SH-SY5Y (cell line): Measurements from ENCODE around the gene DOK6.

Experiments
- GATA2 ChIP-seq: IDR thresholded peaks from 2 replicates; pipeline ENCODE4 v1.6.1; 2011; ENCODE audit warnings: mild to moderate bottlenecking, low read depth, low read length
- GATA3 ChIP-seq: IDR thresholded peaks from 2 replicates; pipeline ENCODE4 v1.6.1; 2011; ENCODE audit warnings: low read depth, mild to moderate bottlenecking, low read length, moderate library complexity

DNA sequence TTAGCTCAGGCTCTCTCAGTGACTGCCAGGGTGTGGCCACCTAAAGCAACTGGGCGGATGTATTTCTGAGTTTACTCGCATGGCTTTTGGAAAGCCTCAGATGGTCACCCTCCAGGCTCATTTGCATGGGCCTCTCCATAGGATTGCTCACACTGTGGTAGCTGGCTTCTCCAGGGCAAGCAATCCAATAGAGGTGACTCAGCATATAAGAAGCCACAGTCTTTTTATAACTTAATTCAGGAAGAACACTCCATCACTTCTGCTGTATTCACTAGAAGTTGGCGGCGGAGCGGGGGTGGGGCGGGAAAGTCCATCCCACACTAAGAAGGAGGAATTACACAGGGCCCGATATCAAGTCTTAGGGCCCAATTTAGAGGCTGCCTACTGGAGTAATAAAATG is 3.6 kb upstream of the DOK6 start:
- TF ChIP-seq GATA2 (no peak), GATA3 (no peak)
